ENCODE results near the gene BIRC7. TPM values are rescaled to one million over a fixed set of nuclear protein-coding genes. Genes with fewer than 3 reads are reported as not detected.

The BIRC7 gene
- polyA plus RNA-seq, 1 donor from 2014 or later: not detected

- Mint-ChIP-seq H3K36me3 (no peaks in the 10 kb centered on the region), H3K27me3 (no peaks in the 10 kb centered on the region), H3K27ac (no peak overlapping the region), H3K9me3 (no peaks in the 10 kb centered on the region), H3K4me3 (peak overlapping the region in 1 of 4 donors; percentile 28), H3K4me1 (peaks cover 4 to 13% (median 5%) of the 10 kb centered on the region in 3 donors)
These were observed 43.0 kb downstream of the BIRC7 start for GRCh38 chr20:63278661-63279060.

- Mint-ChIP-seq H3K27me3 (no peaks in the 10 kb centered on the region), H3K4me3 (no peak overlapping the region), H3K4me1 (peaks cover 0 to 5% (median 0%) of the 10 kb centered on the region in 3 donors), H3K27ac (peak overlapping the region in 1 of 3 donors; percentile 35), H3K36me3 (no peaks in the 10 kb centered on the region), H3K9me3 (no peaks in the 10 kb centered on the region)
These were observed 44.2 kb downstream of the BIRC7 start for GRCh38 chr20:63279931-63280330.

GRCh38 chr20:63280371-63280770 lies 44.7 kb downstream of the BIRC7 start:
- no peaks in the 10 kb centered on the region for H3K36me3 Mint-ChIP-seq
- H3K9me3 Mint-ChIP-seq: no peaks in the 10 kb centered on the region
- H3K4me3 Mint-ChIP-seq: peak overlapping the region in 1 of 4 donors; percentile 39
- H3K27me3 Mint-ChIP-seq: no peaks in the 10 kb centered on the region
- H3K4me1 Mint-ChIP-seq: peaks cover 0 to under 1% (median 0%) of the 10 kb centered on the region in 3 donors
- peak overlapping the region in 1 of 3 donors; percentile 35 for H3K27ac Mint-ChIP-seq

GRCh38 chr20:63280929-63281545 lies 45.3 kb downstream of the BIRC7 start:
- Mint-ChIP-seq H3K4me1 (no peaks in the 10 kb centered on the region), H3K36me3 (no peaks in the 10 kb centered on the region), H3K27ac (no peak overlapping the region), H3K4me3 (no peak overlapping the region), H3K27me3 (no peaks in the 10 kb centered on the region), H3K9me3 (no peaks in the 10 kb centered on the region)

DNA sequence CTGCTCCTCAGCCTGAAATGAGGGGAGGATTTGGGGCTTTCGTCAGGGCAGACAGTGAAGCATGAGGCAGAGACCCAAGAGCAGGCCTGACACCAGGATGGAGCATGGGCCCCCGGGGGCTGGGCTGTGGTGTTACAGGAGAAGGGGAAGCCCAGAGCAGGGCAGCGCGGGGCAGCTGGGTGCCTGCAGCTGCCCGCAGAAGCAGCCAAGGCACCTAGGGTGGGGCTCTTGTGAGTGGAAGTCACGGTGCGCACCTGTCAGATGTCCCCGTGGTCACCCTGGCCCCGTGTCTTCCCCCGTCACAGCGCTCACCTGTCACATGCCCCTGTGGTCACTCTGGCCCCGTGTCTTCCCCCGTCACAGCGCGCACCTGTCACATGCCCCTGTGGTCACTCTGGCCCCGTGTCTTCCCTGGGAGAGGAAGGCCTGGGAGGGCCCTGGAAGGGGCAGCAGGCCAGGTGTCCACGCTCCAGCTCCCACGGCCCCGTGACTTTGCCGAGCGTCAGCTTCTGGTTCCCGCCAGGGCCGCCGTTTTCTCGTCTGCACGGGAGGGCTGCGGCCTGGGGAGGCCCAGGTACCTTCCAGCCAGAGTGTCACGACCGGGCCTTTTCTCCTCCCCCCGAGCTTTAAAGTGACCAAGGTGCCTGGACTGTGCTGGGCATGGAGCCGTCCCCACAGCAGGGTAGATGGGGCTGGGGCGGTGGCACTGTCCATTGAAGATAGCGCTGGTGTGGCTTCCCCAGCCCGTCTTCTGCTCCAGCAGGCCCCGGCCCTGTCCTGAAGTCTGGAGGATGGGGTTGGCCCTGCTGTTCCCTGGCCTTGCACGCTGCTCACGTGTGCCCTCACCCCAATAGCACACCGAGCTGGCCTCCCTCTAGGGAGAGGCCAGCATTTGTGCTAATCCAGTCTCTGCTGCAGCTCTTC lies 46.3 kb downstream of the BIRC7 start:
- no peaks in the 10 kb centered on the region for H3K27me3 Mint-ChIP-seq
- H3K36me3 Mint-ChIP-seq: no peaks in the 10 kb centered on the region
- no peak overlapping the region for H3K27ac Mint-ChIP-seq
- no peak overlapping the region for H3K4me3 Mint-ChIP-seq
- no peaks in the 10 kb centered on the region for H3K9me3 Mint-ChIP-seq
- H3K4me1 Mint-ChIP-seq: no peaks in the 10 kb centered on the region

- Mint-ChIP-seq H3K36me3 (no peaks in the 10 kb centered on the region), H3K4me3 (no peak overlapping the region), H3K27me3 (no peaks in the 10 kb centered on the region), H3K9me3 (no peaks in the 10 kb centered on the region), H3K4me1 (no peaks in the 10 kb centered on the region), H3K27ac (no peak overlapping the region)
These were observed 47.2 kb downstream of the BIRC7 start for GRCh38 chr20:63282946-63283345.

DNA sequence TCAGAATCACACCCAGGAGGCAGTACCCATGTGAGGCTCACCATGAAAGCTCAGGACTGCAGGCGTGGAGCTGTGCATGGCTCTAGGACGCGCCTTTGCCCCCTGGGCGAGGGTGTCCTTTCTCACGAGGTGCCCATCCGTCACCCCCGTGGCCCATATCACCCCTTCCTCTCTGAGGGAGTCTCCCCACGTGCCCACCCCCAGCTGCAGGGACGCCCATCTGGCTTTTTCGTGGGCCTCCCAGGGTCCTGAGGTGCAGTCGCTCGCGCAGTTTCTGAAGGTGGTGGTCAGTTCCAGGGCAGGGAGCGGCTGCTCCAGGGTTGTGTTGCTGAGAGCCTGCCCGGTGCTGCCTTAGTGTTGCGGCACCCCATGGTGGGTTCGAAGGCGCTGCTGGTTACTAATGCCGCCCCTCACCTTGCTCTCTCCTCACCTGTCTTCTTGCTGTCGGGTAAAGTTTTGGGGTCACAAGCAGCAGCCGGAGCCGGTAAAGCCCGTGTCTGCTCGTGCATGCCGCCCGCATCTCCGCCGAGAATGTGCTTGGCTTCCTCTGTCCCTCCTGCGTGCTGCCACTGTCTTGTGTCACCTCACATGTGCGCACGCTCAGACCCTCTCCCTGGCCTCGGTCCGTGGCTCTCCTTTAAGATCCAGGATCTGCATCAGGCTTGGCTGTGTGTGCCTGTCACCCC lies 47.8 kb downstream of the BIRC7 start:
- Mint-ChIP-seq H3K27me3 (no peaks in the 10 kb centered on the region), H3K4me3 (peak overlapping the region in 2 of 4 donors; percentile 2 to 8), H3K27ac (no peak overlapping the region), H3K4me1 (no peaks in the 10 kb centered on the region), H3K9me3 (no peaks in the 10 kb centered on the region), H3K36me3 (no peaks in the 10 kb centered on the region)

- no peak overlapping the region for H3K27ac Mint-ChIP-seq
- H3K4me1 Mint-ChIP-seq: no peaks in the 10 kb centered on the region
- H3K9me3 Mint-ChIP-seq: no peaks in the 10 kb centered on the region
- H3K27me3 Mint-ChIP-seq: no peaks in the 10 kb centered on the region
- peak overlapping the region; percentile 2 to 67 (median 46) for H3K4me3 Mint-ChIP-seq
- no peaks in the 10 kb centered on the region for H3K36me3 Mint-ChIP-seq
These were observed 48.4 kb downstream of the BIRC7 start for GRCh38 chr20:63284083-63284440.

DNA sequence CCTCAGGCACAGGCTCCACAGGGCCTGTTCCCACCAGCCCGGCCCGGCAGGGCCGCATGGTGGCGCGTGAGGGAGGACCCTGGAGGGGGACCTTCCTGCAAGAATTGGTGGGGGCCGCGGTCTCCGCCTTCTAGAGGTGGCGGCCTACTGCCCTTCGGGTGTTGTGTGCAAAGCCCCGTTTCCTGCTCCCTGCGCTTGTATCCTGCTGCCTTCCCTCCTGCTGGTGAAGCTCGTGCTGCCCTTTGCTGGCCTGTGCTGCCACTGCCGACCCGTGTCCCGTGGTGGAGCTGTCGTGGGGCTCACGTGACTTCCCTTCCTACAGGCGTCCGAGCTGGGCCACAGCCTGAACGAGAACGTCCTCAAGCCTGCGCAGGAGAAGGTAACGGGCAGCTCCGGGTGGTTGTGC lies 48.8 kb downstream of the BIRC7 start:
- Mint-ChIP-seq H3K9me3 (no peaks in the 10 kb centered on the region), H3K27me3 (no peaks in the 10 kb centered on the region), H3K36me3 (no peaks in the 10 kb centered on the region), H3K4me3 (peak overlapping the region in 3 of 4 donors; percentile 41 to 63 (median 53)), H3K4me1 (no peaks in the 10 kb centered on the region), H3K27ac (no peak overlapping the region)

DNA sequence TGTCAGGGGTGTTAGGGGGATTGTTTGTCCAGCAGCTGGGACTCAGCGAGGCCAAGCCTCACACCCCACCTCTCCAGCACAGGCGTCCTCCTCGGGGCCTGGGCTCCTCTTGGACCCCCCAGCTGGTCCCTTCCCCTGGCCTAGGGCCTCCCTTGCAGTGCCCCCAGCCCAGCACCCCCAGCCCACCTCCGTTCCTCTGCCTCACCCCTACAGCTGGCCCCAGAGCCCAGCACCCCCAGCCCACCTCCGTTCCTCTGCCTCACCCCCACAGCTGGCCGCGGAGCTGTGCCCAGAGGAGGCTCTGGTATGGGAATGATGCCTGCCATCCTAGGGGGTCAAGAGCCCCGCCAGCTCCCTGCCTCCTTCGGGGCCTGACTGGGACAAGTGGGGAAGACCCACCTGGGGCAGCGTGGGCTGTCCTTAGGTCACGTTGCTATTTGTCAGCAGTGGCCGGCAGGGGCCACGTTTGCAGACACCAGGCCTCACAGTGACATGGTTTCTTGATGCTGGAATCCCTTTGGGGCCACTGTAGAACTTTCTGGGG lies 49.3 kb downstream of the BIRC7 start:
- Mint-ChIP-seq H3K4me1 (no peaks in the 10 kb centered on the region), H3K9me3 (no peaks in the 10 kb centered on the region), H3K4me3 (peak overlapping the region in 1 of 4 donors; percentile 53), H3K27me3 (no peaks in the 10 kb centered on the region), H3K36me3 (no peaks in the 10 kb centered on the region), H3K27ac (no peak overlapping the region)

DNA sequence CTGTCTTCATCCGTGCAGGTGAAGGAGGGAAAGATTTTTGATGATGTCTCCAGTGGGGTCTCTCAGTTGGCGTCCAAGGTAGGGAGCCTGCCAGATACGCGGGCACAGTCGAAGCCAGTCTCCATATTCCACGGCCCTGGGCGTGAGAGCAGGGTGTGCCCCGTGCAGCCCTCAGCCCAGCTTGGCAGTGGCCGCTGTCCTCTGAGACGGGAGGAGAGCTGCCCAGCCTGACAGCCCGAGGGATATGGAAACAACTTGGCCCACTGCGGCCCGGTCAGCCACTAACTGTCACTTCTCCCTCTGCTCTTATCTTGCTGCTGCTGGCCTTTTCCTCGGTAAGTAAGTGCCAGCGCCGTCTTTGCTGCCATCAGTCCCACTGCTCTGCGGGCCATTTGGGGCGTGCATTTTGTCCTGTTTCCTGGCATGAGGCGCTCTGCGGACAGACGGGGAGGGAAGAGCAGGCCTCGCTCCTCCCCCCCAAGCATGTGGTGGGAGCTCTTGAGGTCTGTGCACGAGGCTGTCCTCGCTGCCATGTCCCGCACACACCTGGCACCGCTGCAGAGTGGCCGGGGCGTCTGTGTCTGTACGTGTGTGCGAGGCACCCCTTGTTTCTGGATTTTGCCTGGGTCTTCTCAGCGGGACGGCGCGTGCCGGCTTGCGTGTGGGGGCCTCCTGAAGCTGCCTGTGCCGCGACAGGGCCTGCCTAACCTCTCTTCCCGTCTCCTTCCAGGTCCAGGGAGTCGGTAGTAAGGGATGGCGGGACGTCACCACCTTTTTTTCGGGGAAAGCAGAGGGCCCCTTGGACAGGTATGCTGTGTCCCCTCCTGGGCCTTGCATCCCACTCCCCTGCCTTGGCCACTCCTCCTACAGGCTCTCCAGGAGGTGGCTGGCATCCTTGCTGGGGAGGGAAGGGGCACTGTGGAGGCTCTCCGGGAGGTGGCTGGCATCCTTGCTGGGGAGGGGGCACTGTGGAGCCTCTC lies 50.2 kb downstream of the BIRC7 start:
- H3K27me3 Mint-ChIP-seq: no peaks in the 10 kb centered on the region

GRCh38 chr20:63286781-63287696 lies 51.3 kb downstream of the BIRC7 start:
- Mint-ChIP-seq H3K27ac (no peak overlapping the region), H3K4me3 (no peak overlapping the region), H3K27me3 (no peaks in the 10 kb centered on the region), H3K9me3 (no peaks in the 10 kb centered on the region), H3K4me1 (peaks cover 0 to 2% (median 0%) of the 10 kb centered on the region in 3 donors), H3K36me3 (no peaks in the 10 kb centered on the region)

More for the DNA sequence above, 50.2 kb downstream of the BIRC7 start:
- Mint-ChIP-seq H3K9me3 (no peaks in the 10 kb centered on the region), H3K27ac (no peak overlapping the region), H3K36me3 (no peaks in the 10 kb centered on the region), H3K4me1 (no peaks in the 10 kb centered on the region), H3K4me3 (no peak overlapping the region)

All from IgD-negative memory B cell (primary cell).